Lower leg skin (tissue), 3 donors: Measurements from ENCODE around the gene PLA2G4F.

Source experiments
- POLR2A ChIP-seq, 2 donors: fragments of 450-650 bp; IDR thresholded peaks; one replicate each; pipeline ENCODE4 v1.6.1; 2016 to 2017; ENCODE audit warnings: antibody characterized with exemption in 2 of 2, mild to moderate bottlenecking in 1 of 2, moderate library complexity in 1 of 2
- TF ChIP-seq, protein P1 (sequence below), 3 donors: fragments of 450-650 bp; IDR thresholded peaks; one replicate each; pipeline ENCODE4 v1.5.1; 2016; ENCODE audit warnings: antibody characterized with exemption in 3 of 3, mild to moderate bottlenecking in 3 of 3, moderate library complexity in 2 of 3

- TF ChIP-seq, protein P1, sequence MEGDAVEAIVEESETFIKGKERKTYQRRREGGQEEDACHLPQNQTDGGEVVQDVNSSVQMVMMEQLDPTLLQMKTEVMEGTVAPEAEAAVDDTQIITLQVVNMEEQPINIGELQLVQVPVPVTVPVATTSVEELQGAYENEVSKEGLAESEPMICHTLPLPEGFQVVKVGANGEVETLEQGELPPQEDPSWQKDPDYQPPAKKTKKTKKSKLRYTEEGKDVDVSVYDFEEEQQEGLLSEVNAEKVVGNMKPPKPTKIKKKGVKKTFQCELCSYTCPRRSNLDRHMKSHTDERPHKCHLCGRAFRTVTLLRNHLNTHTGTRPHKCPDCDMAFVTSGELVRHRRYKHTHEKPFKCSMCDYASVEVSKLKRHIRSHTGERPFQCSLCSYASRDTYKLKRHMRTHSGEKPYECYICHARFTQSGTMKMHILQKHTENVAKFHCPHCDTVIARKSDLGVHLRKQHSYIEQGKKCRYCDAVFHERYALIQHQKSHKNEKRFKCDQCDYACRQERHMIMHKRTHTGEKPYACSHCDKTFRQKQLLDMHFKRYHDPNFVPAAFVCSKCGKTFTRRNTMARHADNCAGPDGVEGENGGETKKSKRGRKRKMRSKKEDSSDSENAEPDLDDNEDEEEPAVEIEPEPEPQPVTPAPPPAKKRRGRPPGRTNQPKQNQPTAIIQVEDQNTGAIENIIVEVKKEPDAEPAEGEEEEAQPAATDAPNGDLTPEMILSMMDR (IDR thresholded peaks at IDR 0.05): no peak
- TF ChIP-seq POLR2A (IDR thresholded peaks at IDR 0.05): no peak
Measured at GRCh38 chr15:42199126-42199525, 42.7 kb upstream of the PLA2G4F start.
